ENCODE data around the gene TMEM187. TPM values are rescaled to one million over a fixed set of nuclear protein-coding genes. Genes with fewer than 3 reads are reported as not detected.

The TMEM187 gene
- total RNA-seq, 2 experiments from 2014 or later, result 6.2 to 6.7 TPM

GRCh38 chrX:153950127-153950526, 22.4 kb upstream of the TMEM187 start:
- CTCF ChIA-PET, result interaction anchor here (1.0 to 5.8 kb wide), 5 partner anchors 12 to 186 kb away, joined by 3 to 36 read pairs (median 4); partner anchors contain the start of gene PLXNB3
- Mint-ChIP-seq H3K27ac (peak overlapping the region; percentile 53), H3K36me3 (ENCODE audit: low read depth) (peaks cover 19% of the 10 kb centered on the region), H3K9me3 (no peaks in the 10 kb centered on the region), H3K4me3 (no peak overlapping the region), H3K27me3 (ENCODE audit: low read depth) (no peaks in the 10 kb centered on the region), H3K4me1 (ENCODE audit: low read depth) (peaks cover 33% of the 10 kb centered on the region)
- no peak for DNase-seq
- intact Hi-C loops (cut with micrococcal nuclease), result no loop called here

GRCh38 chrX:153951683-153952372, 20.7 kb upstream of the TMEM187 start:
- Mint-ChIP-seq H3K9me3 (no peaks in the 10 kb centered on the region), H3K27ac (peak overlapping the region; percentile 56), H3K4me1 (ENCODE audit: low read depth) (peaks cover 34% of the 10 kb centered on the region), H3K27me3 (ENCODE audit: low read depth) (no peaks in the 10 kb centered on the region), H3K4me3 (no peak overlapping the region), H3K36me3 (ENCODE audit: low read depth) (peaks cover 23% of the 10 kb centered on the region)
- no peak for DNase-seq
- intact Hi-C loops (cut with micrococcal nuclease), result no loop called here
- CTCF ChIA-PET, result interaction anchor here (1.7 kb wide), 1 partner anchor 189 kb away, joined by 7 read pairs; no protein-coding TSS in a partner anchor

- intact Hi-C loops (cut with micrococcal nuclease), result loop anchor here (1.0 kb wide), 1 partner anchor 188 kb away; the partner anchor contains the start of gene PLXNB3
- Mint-ChIP-seq H3K27ac (peak overlapping the region; percentile 63), H3K4me1 (ENCODE audit: low read depth) (peaks cover 30% of the 10 kb centered on the region), H3K9me3 (no peaks in the 10 kb centered on the region), H3K36me3 (ENCODE audit: low read depth) (peaks cover 22% of the 10 kb centered on the region), H3K27me3 (ENCODE audit: low read depth) (no peaks in the 10 kb centered on the region), H3K4me3 (no peak overlapping the region)
- CTCF ChIA-PET, result interaction anchor here (1.7 kb wide), 1 partner anchor 189 kb away, joined by 7 read pairs; no protein-coding TSS in a partner anchor
- DNase-seq, result no peak
These were observed 20.1 kb upstream of the TMEM187 start for GRCh38 chrX:153952373-153953026.

GRCh38 chrX:153953342-153953830, 19.2 kb upstream of the TMEM187 start:
- H3K4me3 Mint-ChIP-seq, result no peak overlapping the region
- intact Hi-C loops (cut with micrococcal nuclease), result loop anchor here (1.0 kb wide), 1 partner anchor 189 kb away; the partner anchor contains the start of gene PLXNB3
- CTCF ChIA-PET, result interaction anchor here (1.2 kb wide), 1 partner anchor 13 kb away, joined by 6 read pairs; no protein-coding TSS in a partner anchor
- no peaks in the 10 kb centered on the region for H3K27me3 Mint-ChIP-seq (ENCODE audit: low read depth)
- H3K4me1 Mint-ChIP-seq (ENCODE audit: low read depth), result peaks cover 26% of the 10 kb centered on the region
- DNase-seq, result peak; percentile 82
- peak overlapping the region; percentile 63 for H3K27ac Mint-ChIP-seq
- H3K9me3 Mint-ChIP-seq, result no peaks in the 10 kb centered on the region
- H3K36me3 Mint-ChIP-seq (ENCODE audit: low read depth), result peaks cover 21% of the 10 kb centered on the region

- Mint-ChIP-seq H3K36me3 (ENCODE audit: low read depth) (peaks cover 21% of the 10 kb centered on the region), H3K9me3 (no peaks in the 10 kb centered on the region), H3K4me3 (no peak overlapping the region), H3K4me1 (ENCODE audit: low read depth) (peaks cover 20% of the 10 kb centered on the region), H3K27ac (peak overlapping the region; percentile 56), H3K27me3 (ENCODE audit: low read depth) (no peaks in the 10 kb centered on the region)
- CTCF ChIA-PET, result interaction anchor here (1.2 kb wide), 1 partner anchor 12 kb away, joined by 6 read pairs; no protein-coding TSS in a partner anchor
- no peak for DNase-seq
- intact Hi-C loops (cut with micrococcal nuclease), result loop anchor here (1.0 kb wide), 1 partner anchor 190 kb away; the partner anchor contains the start of gene PLXNB3
These were observed 18.5 kb upstream of the TMEM187 start for GRCh38 chrX:153953892-153954557.

GRCh38 chrX:153954558-153955227, 17.9 kb upstream of the TMEM187 start:
- no peak overlapping the region for H3K27ac Mint-ChIP-seq
- H3K4me3 Mint-ChIP-seq, result no peak overlapping the region
- intact Hi-C loops (cut with micrococcal nuclease), result no loop called here
- DNase-seq, result no peak
- no peaks in the 10 kb centered on the region for H3K9me3 Mint-ChIP-seq
- H3K27me3 Mint-ChIP-seq (ENCODE audit: low read depth), result no peaks in the 10 kb centered on the region
- CTCF ChIA-PET, result interaction anchor here (0.6 kb wide), 1 partner anchor 48 kb away, joined by 3 read pairs; no protein-coding TSS in a partner anchor
- peaks cover 21% of the 10 kb centered on the region for H3K36me3 Mint-ChIP-seq (ENCODE audit: low read depth)
- H3K4me1 Mint-ChIP-seq (ENCODE audit: low read depth), result peaks cover 17% of the 10 kb centered on the region

- peaks cover 24% of the 10 kb centered on the region for H3K36me3 Mint-ChIP-seq (ENCODE audit: low read depth)
- H3K9me3 Mint-ChIP-seq, result no peaks in the 10 kb centered on the region
- no peak for DNase-seq
- no peak overlapping the region for H3K27ac Mint-ChIP-seq
- intact Hi-C loops (cut with micrococcal nuclease), result no loop called here
- H3K27me3 Mint-ChIP-seq (ENCODE audit: low read depth), result no peaks in the 10 kb centered on the region
- CTCF ChIA-PET, result interaction anchor here (0.6 to 1.4 kb wide), 2 partner anchors 30 to 49 kb away, joined by 3 read pairs; partner anchors contain the start of gene ARHGAP4
- peaks cover 13% of the 10 kb centered on the region for H3K4me1 Mint-ChIP-seq (ENCODE audit: low read depth)
- no peak overlapping the region for H3K4me3 Mint-ChIP-seq
These were observed 17.3 kb upstream of the TMEM187 start for GRCh38 chrX:153955228-153955732.

GRCh38 chrX:153956044-153956907, 16.3 kb upstream of the TMEM187 start:
- intact Hi-C loops (cut with micrococcal nuclease), result no loop called here

GRCh38 chrX:153957224-153957623, 15.3 kb upstream of the TMEM187 start:
- Mint-ChIP-seq H3K27me3 (ENCODE audit: low read depth) (no peaks in the 10 kb centered on the region), H3K36me3 (ENCODE audit: low read depth) (peaks cover 21% of the 10 kb centered on the region), H3K27ac (no peak overlapping the region), H3K4me3 (no peak overlapping the region), H3K4me1 (ENCODE audit: low read depth) (peaks cover 10% of the 10 kb centered on the region), H3K9me3 (no peaks in the 10 kb centered on the region)
- CTCF ChIA-PET, result interaction anchor here (0.8 kb wide), 1 partner anchor 67 kb away, joined by 3 read pairs; no protein-coding TSS in a partner anchor
- DNase-seq, result no peak
- intact Hi-C loops (cut with micrococcal nuclease), result no loop called here

More at GRCh38 chrX:153956044-153956907, 16.3 kb upstream of the TMEM187 start:
- CTCF ChIA-PET, result interaction anchor here (0.6 to 1.4 kb wide), 2 partner anchors 15 to 31 kb away, joined by 3 read pairs; partner anchors contain the start of gene ARHGAP4
- no peak for DNase-seq
- Mint-ChIP-seq H3K27ac (no peak overlapping the region), H3K36me3 (ENCODE audit: low read depth) (peaks cover 21% of the 10 kb centered on the region), H3K4me1 (ENCODE audit: low read depth) (peaks cover 10% of the 10 kb centered on the region), H3K27me3 (ENCODE audit: low read depth) (no peaks in the 10 kb centered on the region), H3K4me3 (no peak overlapping the region), H3K9me3 (no peaks in the 10 kb centered on the region)

- CTCF ChIA-PET, result no interaction called here
- Mint-ChIP-seq H3K4me1 (ENCODE audit: low read depth) (peaks cover 6% of the 10 kb centered on the region), H3K27ac (no peak overlapping the region), H3K36me3 (ENCODE audit: low read depth) (peaks cover 19% of the 10 kb centered on the region), H3K4me3 (no peak overlapping the region), H3K9me3 (no peaks in the 10 kb centered on the region), H3K27me3 (ENCODE audit: low read depth) (no peaks in the 10 kb centered on the region)
- no peak for DNase-seq
- intact Hi-C loops (cut with micrococcal nuclease), result no loop called here
These were observed 13.9 kb upstream of the TMEM187 start for GRCh38 chrX:153958605-153959004.

GRCh38 chrX:153959649-153960048, 12.9 kb upstream of the TMEM187 start:
- CTCF ChIA-PET, result no interaction called here
- H3K27me3 Mint-ChIP-seq (ENCODE audit: low read depth), result no peaks in the 10 kb centered on the region
- peaks cover 2% of the 10 kb centered on the region for H3K4me1 Mint-ChIP-seq (ENCODE audit: low read depth)
- peaks cover 19% of the 10 kb centered on the region for H3K36me3 Mint-ChIP-seq (ENCODE audit: low read depth)
- intact Hi-C loops (cut with micrococcal nuclease), result no loop called here
- no peak overlapping the region for H3K27ac Mint-ChIP-seq
- H3K4me3 Mint-ChIP-seq, result no peak overlapping the region
- DNase-seq, result no peak
- H3K9me3 Mint-ChIP-seq, result no peaks in the 10 kb centered on the region
